ENCODE measurements around the gene NEURL4.

The NEURL4 gene

GRCh38 chr17:7266784-7267183 is 62.4 kb downstream of the NEURL4 start:
- H3K4me3 Mint-ChIP-seq: no peak overlapping the region
- peaks cover 19% of the 10 kb centered on the region for H3K4me1 Mint-ChIP-seq (ENCODE audit: low read depth)
- H3K27ac Mint-ChIP-seq: no peak overlapping the region
- H3K9me3 Mint-ChIP-seq: no peaks in the 10 kb centered on the region
- no peak for DNase-seq (ENCODE audit: low spot score)
- H3K36me3 Mint-ChIP-seq (ENCODE audit: low read depth): no peaks in the 10 kb centered on the region
- peaks cover 40% of the 10 kb centered on the region for H3K27me3 Mint-ChIP-seq (ENCODE audit: low read depth)
